Neuron (in vitro differentiated cells): ENCODE measurements around the gene NPHP4.

Source experiments
- H2AFZ ChIP-seq: one replicate; pipeline ENCODE4 v1.6.1; 2013; ENCODE audit warnings: low read depth, mild to moderate bottlenecking, inconsistent platforms, low read length, moderate library complexity
- H3K27me3 ChIP-seq: one replicate; pipeline ENCODE4 v1.6.1; 2013; ENCODE audit warnings: low read length; ENCODE audit not compliant: insufficient read depth
- H3K36me3 ChIP-seq: one replicate; pipeline ENCODE4 v1.6.1; 2013; ENCODE audit warnings: low read length; ENCODE audit not compliant: insufficient read depth
- H3K4me1 ChIP-seq: one replicate; pipeline ENCODE4 v1.6.1; 2013; ENCODE audit warnings: low read length; ENCODE audit not compliant: insufficient read depth
- H3K4me3 ChIP-seq: 2 replicates; pipeline ENCODE4 v1.5.1; 2013; ENCODE audit warnings: mild to moderate bottlenecking, low read length, moderate library complexity
- H3K9me3 ChIP-seq: one replicate; pipeline ENCODE4 v1.6.1; 2013; ENCODE audit warnings: low read length

Gene NPHP4

DNA sequence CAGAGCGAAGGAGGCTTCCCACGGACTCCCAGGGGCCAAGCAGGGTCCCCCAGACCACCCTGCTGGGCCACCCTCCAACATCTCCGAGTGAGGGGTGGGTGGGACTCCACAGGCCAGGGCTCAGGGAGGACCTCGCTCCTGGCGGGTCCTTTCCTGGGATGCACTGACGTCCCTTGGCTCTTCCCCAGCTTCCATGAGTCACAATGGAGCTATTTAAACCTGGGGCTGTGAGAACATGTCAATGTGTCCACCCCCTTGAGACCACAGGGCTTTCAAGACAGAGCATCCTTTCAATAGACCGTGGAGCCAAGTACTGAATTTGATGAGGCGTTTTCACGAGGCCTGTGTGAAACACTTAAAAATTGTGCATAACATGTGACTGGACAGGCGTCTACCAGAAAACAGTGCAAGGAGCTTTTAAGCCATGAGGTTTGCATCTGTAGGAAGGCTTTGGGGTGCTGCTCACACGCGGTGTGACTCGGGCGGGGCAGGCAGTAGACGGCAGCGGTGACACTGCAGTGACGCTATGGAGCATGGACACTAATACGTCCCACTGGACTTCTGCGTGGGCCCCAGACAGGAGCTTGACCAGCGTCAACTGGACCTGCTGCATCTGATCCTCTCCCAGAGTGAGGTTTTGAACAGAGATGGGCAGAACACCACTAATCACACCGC, 24.1 kb upstream of the NPHP4 start:
- Histone ChIP-seq H3K9me3 (no peaks in the 10 kb centered on the region), H3K4me3 (no peak overlapping the region), H3K27me3 (no peaks in the 10 kb centered on the region), H3K4me1 (no peaks in the 10 kb centered on the region), H3K36me3 (no peaks in the 10 kb centered on the region), H2AFZ (no peak overlapping the region)

DNA sequence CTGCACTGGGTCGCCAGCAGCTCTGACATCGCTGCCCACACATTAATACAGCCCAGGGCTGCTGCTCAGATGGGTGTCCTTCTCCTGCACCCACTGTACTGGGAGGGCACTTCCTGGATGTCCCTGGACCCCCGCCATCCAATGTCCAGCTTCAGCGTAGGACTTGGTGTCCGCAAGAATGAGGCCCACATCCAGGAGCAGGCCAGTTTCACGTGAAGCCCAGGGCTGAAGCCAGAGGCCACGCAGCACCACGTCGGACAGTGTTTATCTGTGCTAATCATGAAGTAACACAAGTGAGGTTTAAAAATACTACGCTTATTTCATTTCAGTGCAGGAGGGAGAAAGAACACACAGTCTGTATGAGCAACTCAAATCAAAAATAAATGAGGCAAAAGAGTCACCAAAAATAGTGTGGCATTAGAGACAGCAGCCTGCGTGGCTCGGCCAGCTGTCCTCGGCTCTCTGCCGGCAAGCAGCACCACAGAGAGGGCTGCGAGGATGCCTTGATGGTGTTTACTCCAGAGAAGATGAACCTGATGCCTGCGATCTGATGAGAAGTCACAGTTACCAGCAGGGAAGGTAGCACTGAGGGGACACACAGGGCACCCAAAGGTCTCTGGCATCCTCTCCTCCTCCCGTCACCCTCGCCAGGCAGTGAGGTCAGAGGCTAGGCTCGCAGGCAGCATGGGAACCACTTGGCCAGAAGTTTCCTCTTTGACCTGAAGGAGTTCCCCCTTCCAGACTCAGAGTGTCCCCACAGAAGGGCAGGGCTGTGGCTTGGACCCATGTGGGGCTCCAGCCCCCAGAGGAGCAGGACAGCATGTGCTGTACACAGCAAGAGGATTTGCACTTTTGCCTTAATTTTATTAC, 22.1 kb upstream of the NPHP4 start:
- Histone ChIP-seq H3K9me3 (no peaks in the 10 kb centered on the region), H3K4me3 (no peak overlapping the region), H3K36me3 (no peaks in the 10 kb centered on the region), H3K27me3 (no peaks in the 10 kb centered on the region), H3K4me1 (peaks cover 3% of the 10 kb centered on the region), H2AFZ (no peak overlapping the region)

- H3K4me3 ChIP-seq = no peak overlapping the region
- H2AFZ ChIP-seq = no peak overlapping the region
- H3K9me3 ChIP-seq = no peaks in the 10 kb centered on the region
- H3K4me1 ChIP-seq = peaks cover 11% of the 10 kb centered on the region
- no peaks in the 10 kb centered on the region for H3K36me3 ChIP-seq
- no peaks in the 10 kb centered on the region for H3K27me3 ChIP-seq
These were observed 21.3 kb upstream of the NPHP4 start for GRCh38 chr1:6013491-6013890.

- Histone ChIP-seq H3K4me1 (peaks cover 12% of the 10 kb centered on the region), H3K27me3 (no peaks in the 10 kb centered on the region), H3K9me3 (no peaks in the 10 kb centered on the region), H3K4me3 (no peak overlapping the region), H2AFZ (no peak overlapping the region), H3K36me3 (no peaks in the 10 kb centered on the region)
These were observed 20.5 kb upstream of the NPHP4 start for GRCh38 chr1:6012529-6013318.

GRCh38 chr1:6011946-6012258, 19.7 kb upstream of the NPHP4 start:
- Histone ChIP-seq H2AFZ (no peak overlapping the region), H3K9me3 (no peaks in the 10 kb centered on the region), H3K27me3 (no peaks in the 10 kb centered on the region), H3K36me3 (no peaks in the 10 kb centered on the region), H3K4me3 (no peak overlapping the region), H3K4me1 (peaks cover 12% of the 10 kb centered on the region)

- H3K27me3 ChIP-seq = no peaks in the 10 kb centered on the region
- H2AFZ ChIP-seq = no peak overlapping the region
- H3K36me3 ChIP-seq = no peaks in the 10 kb centered on the region
- peaks cover 12% of the 10 kb centered on the region for H3K4me1 ChIP-seq
- H3K9me3 ChIP-seq = no peaks in the 10 kb centered on the region
- no peak overlapping the region for H3K4me3 ChIP-seq
These were observed 19.1 kb upstream of the NPHP4 start for GRCh38 chr1:6011161-6011945.

GRCh38 chr1:6010554-6010953, 18.3 kb upstream of the NPHP4 start:
- Histone ChIP-seq H3K9me3 (no peaks in the 10 kb centered on the region), H3K27me3 (no peaks in the 10 kb centered on the region), H3K4me1 (peaks cover 12% of the 10 kb centered on the region), H3K36me3 (no peaks in the 10 kb centered on the region), H2AFZ (no peak overlapping the region), H3K4me3 (no peak overlapping the region)

DNA sequence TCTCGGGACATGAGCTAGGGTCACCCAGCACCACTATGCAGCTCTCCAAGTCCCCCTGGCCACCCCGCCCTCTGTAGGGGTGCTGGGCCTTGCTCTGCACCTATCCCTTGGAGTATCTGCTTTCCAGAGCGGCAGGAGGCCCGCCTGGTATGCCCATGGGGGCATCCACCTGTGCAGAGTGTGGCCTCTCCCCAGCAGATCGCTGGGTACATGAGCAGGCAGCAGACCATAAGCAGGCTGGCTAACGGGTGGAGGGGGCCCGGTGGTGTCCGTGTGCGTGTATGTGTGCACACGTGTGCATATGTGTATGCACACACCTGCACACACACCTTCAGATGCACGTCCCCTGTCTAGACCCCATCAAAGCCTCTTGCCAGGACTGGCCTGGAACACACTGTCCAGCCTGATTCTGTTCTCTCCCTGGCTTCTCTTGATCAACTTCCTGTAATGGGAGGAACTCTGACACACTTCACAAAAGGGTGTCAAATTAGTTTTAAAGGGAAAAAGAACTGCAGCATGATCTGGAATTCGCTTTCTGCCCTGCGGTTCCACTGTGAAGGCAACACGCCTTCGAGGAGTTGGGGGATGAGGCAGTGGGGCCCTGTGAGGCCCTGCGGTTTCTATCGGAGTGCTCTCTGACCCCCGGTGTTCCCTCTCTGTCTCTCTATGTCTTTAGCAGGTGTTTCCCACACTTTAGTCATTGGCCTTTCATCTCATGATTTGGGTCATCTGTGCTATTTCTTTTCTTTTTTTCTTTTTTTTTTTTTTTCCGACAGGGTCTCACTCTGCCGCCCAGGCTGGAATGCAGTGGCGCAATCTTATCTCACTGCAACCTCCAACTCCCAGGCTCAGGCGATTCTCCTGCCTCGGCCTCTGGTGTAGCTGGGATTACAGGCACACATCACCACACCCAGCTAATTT, 17.2 kb upstream of the NPHP4 start:
- H3K27me3 ChIP-seq = no peaks in the 10 kb centered on the region
- peaks cover 13% of the 10 kb centered on the region for H3K4me1 ChIP-seq
- no peaks in the 10 kb centered on the region for H3K36me3 ChIP-seq
- H3K9me3 ChIP-seq = no peaks in the 10 kb centered on the region
- no peak overlapping the region for H3K4me3 ChIP-seq
- H2AFZ ChIP-seq = no peak overlapping the region

- H3K4me1 ChIP-seq = peaks cover 20% of the 10 kb centered on the region
- no peak overlapping the region for H3K4me3 ChIP-seq
- no peaks in the 10 kb centered on the region for H3K36me3 ChIP-seq
- no peak overlapping the region for H2AFZ ChIP-seq
- H3K9me3 ChIP-seq = no peaks in the 10 kb centered on the region
- no peaks in the 10 kb centered on the region for H3K27me3 ChIP-seq
These were observed 16.5 kb upstream of the NPHP4 start for GRCh38 chr1:6008696-6009095.

DNA sequence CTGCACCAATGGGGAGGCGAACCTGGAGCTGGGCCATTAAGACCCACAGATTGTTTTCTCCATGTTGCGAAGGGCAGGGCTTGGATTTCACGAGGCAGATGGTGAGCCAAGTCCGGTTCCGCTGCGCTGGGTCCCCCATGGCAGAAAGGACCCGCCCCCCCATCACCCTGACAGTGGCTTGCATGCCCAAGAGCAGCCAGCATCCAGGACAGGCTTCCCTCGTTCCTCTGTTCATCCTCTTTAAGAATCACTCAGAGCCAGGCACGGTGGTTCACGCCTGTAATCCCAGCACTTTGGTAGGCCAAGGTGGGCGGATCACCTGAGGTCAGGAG, 15.8 kb upstream of the NPHP4 start:
- H3K36me3 ChIP-seq = no peaks in the 10 kb centered on the region
- H3K4me1 ChIP-seq = peaks cover 27% of the 10 kb centered on the region
- no peaks in the 10 kb centered on the region for H3K9me3 ChIP-seq
- no peak overlapping the region for H2AFZ ChIP-seq
- no peaks in the 10 kb centered on the region for H3K27me3 ChIP-seq
- H3K4me3 ChIP-seq = no peak overlapping the region

DNA sequence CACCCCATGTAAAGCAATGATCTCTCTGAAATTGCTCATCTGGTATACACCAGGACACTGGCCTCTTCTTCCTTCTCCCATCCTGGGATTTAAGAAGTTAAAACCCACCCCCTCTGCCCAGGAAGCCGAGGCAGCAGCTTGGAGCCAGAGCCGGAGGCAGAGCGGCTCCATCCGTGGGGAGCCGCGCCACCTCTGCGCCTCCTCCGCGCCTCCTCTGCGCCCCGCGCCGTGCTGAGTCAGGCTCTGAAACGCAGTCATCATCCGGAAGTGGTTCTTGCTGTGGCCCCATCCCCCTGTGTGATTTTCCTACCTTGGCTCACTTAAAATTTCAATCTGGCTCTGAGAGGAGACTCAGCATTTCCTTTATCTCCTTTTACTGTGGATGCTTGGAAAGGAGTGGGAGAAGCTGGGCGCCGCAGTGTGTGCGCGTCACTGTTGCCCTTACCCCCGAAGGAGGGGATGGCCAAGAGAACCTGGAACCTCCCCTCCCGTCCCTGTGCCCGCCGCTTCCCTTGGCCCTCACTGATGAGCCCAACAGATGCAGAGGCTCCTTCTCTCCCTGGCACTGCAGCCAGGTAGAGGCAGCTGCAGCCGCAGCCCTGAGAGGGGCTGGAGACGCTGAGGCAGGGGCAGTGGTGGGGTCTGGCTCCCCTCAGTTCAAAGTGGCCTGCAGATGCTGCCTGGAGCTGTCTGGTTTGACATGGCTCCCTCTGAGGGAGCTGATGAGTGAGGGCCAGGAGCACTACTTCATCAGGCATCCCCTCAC, 15.3 kb upstream of the NPHP4 start:
- no peaks in the 10 kb centered on the region for H3K36me3 ChIP-seq
- no peaks in the 10 kb centered on the region for H3K9me3 ChIP-seq
- peaks cover 32% of the 10 kb centered on the region for H3K4me1 ChIP-seq
- H3K4me3 ChIP-seq = no peak overlapping the region
- H2AFZ ChIP-seq = no peak overlapping the region
- H3K27me3 ChIP-seq = no peaks in the 10 kb centered on the region
